ENCODE results near the gene UNC5A. TPM values are rescaled to one million over a fixed set of nuclear protein-coding genes. Genes with fewer than 3 reads are reported as not detected.

The UNC5A gene
- total and polyA plus RNA-seq, 2 of the 8 experiments (the other 6 are each of a cell fraction or from before 2014, with no cell fraction given): 4.0 to 7.6 TPM

DNA sequence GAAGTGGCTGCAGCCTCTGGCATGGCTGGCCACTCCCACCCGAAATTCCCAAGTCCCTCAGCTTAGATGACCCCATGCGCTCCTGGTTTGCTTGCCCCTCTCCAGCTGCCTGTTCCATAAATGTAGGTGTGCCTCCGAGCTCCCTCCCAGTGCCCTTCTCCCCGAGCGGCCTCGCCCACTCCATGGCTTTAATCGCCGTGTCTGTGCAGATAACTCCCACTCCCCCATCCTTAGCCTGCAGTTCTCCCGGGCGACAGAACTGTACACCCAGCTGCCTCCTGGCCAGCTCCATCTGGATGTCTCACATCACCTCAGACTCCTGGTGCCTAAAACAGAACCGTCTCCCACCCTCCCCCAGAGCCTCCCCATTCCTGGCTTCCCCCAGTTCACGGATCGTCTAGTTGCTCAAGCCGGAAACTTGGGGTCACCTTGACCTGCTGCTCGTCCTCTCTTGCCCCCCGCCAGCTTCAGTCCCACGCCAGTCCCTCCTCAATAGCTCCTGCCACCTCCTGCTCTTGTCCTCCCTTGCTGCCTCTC is 64.7 kb downstream of the UNC5A start (continued):
- TF ChIP-seq, protein P1, sequence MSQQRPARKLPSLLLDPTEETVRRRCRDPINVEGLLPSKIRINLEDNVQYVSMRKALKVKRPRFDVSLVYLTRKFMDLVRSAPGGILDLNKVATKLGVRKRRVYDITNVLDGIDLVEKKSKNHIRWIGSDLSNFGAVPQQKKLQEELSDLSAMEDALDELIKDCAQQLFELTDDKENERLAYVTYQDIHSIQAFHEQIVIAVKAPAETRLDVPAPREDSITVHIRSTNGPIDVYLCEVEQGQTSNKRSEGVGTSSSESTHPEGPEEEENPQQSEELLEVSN (IDR thresholded peaks at IDR 0.05): no peak
- TF ChIP-seq POLR2AphosphoS5 (IDR thresholded peaks at IDR 0.05; ENCODE audit: low read depth, low read length) (no peak), CREB1 (IDR thresholded peaks at IDR 0.05) (no peak), SP4 (IDR thresholded peaks at IDR 0.05; ENCODE audit: low read length) (no peak), EGR1 (IDR thresholded peaks at IDR 0.05; ENCODE audit: borderline replicate concordance, low read depth, low read length) (no peak)

All from H1 (cell line).